ENCODE results near the gene SOCS7. TPM values are rescaled to one million over a fixed set of nuclear protein-coding genes. Genes with fewer than 3 reads are reported as not detected.

The SOCS7 gene
- total RNA-seq (2014; rRNA removed) (7.4 and 9.8 TPM in 2 replicates), Bru-seq, nascent RNA (percentile 58 among the genes with signal in this experiment), BruChase-seq, experiment 1, labeled RNA remaining after a 6-hour chase (percentile 74 among the genes with signal in this experiment), BruChase-seq, experiment 2, labeled RNA remaining after a 2-hour chase (percentile 65 among the genes with signal in this experiment)
- long read RNA-seq, partial matches to known transcripts, result 9 of 14 reads
- long read RNA-seq, other reads (novel, unspliced or antisense), result 4 of 14 reads

- POLR2A ChIA-PET (ENCODE audit: unreplicated experiment), result interaction anchor here (0.6 kb wide), 1 partner anchor 15 kb away, joined by 13 read pairs; no protein-coding TSS in a partner anchor
- CTCF ChIA-PET, result no interaction called here
- Histone ChIP-seq H3K27me3 (ENCODE audit: low read length) (no peaks in the 10 kb centered on the region), H3K9me2 (replicated peaks; ENCODE audit: low read length) (no peaks in the 10 kb centered on the region), H4K20me1 (ENCODE audit: low read length) (no peaks in the 10 kb centered on the region), H3K4me1 (ENCODE audit: insufficient read depth, low read length) (peaks cover 9% of the 10 kb centered on the region; the same call in 1 of the 2 replicates), H3K9me3 (ENCODE audit: low read length) (no peaks in the 10 kb centered on the region), H2AFZ (ENCODE audit: low read length) (peak within 1 kb of the TSS; percentile 91), H3K4me2 (ENCODE audit: low read length) (peak within 1 kb of the TSS; percentile 91), H3K4me3 (ENCODE audit: low read length) (peak within 1 kb of the TSS; percentile 73), H3K9ac (ENCODE audit: low read length) (peak within 1 kb of the TSS; percentile 68), H3K36me3 (ENCODE audit: low read depth, low read length) (no peaks in the 10 kb centered on the region; the same call in 1 of the 2 replicates), H3K79me2 (ENCODE audit: low read length) (peaks cover 35% of the 10 kb centered on the region), H3K27ac (ENCODE audit: low read length) (peak within 1 kb of the TSS; percentile 37; the same call in 1 of the 2 replicates), H3F3A (ENCODE audit: low read length, unreplicated experiment) (no peaks in the 10 kb centered on the region)
- DNase-seq, result peak; percentile 81
- ATAC-seq, result peak; percentile 84
- no peak for TF ChIP-seq CTCF (conservative IDR thresholded peaks at IDR 0.05; ENCODE audit: low read depth, low read length)
- TF ChIP-seq EZH2phosphoT487 (IDR thresholded peaks at IDR 0.05; ENCODE audit: borderline replicate concordance, low read length), result no peak
- no peak for TF ChIP-seq EZH2 (IDR thresholded peaks at IDR 0.05; ENCODE audit: low read length, unreplicated experiment)
- intact Hi-C loops (cut with micrococcal nuclease), result no loop called here
- TSS peak; percentile 81 for BruUV-seq (replicated peaks)
Measured at GRCh38 chr17:38351412-38352222, at the start of gene SOCS7. Gene SOCS7, plus strand, starts transcription at chr17:38351844. Its CDS starts 209 bp downstream, at chr17:38352053.

GRCh38 chr17:38315497-38315896 lies 36.1 kb upstream of the SOCS7 start:
- POLR2A ChIA-PET (ENCODE audit: unreplicated experiment), result no interaction called here

More at GRCh38 chr17:38315497-38315896, 36.1 kb upstream of the SOCS7 start:
- Histone ChIP-seq H3K36me3 (ENCODE audit: low read depth, low read length) (no peaks in the 10 kb centered on the region; the same call in 1 of the 2 replicates), H3K27ac (ENCODE audit: low read length) (no peak overlapping the region), H3K9me2 (replicated peaks; ENCODE audit: low read length) (no peaks in the 10 kb centered on the region), H3K4me2 (ENCODE audit: low read length) (no peak overlapping the region), H3K9me3 (ENCODE audit: low read length) (no peaks in the 10 kb centered on the region), H3K4me1 (ENCODE audit: insufficient read depth, low read length) (peaks cover 3% of the 10 kb centered on the region; the same call in 1 of the 2 replicates), H3K9ac (ENCODE audit: low read length) (no peak overlapping the region), H3K79me2 (ENCODE audit: low read length) (no peaks in the 10 kb centered on the region), H2AFZ (ENCODE audit: low read length) (no peak overlapping the region), H3K4me3 (ENCODE audit: low read length) (no peak overlapping the region), H3F3A (ENCODE audit: low read length, unreplicated experiment) (no peaks in the 10 kb centered on the region), H4K20me1 (ENCODE audit: low read length) (no peaks in the 10 kb centered on the region), H3K27me3 (ENCODE audit: low read length) (no peaks in the 10 kb centered on the region)
- TF ChIP-seq EZH2 (IDR thresholded peaks at IDR 0.05; ENCODE audit: low read length, unreplicated experiment), result no peak
- TF ChIP-seq EZH2phosphoT487 (IDR thresholded peaks at IDR 0.05; ENCODE audit: borderline replicate concordance, low read length), result no peak
- TF ChIP-seq CTCF (conservative IDR thresholded peaks at IDR 0.05; ENCODE audit: low read depth, low read length), result no peak
- BruUV-seq (replicated peaks), result no TSS peak
- CTCF ChIA-PET, result no interaction called here
- no peak for ATAC-seq
- DNase-seq, result no peak
- intact Hi-C loops (cut with micrococcal nuclease), result no loop called here

All from PC-3 (cell line).